ENCODE results near the gene GRK4.
A peak's percentile ranks its signal among the peaks of the same experiment; 100 is the strongest.
"Not testable (repeated sequence)": the region's sequence is repeated elsewhere in the genome, so short reads cannot be mapped to it uniquely, and the experiment has no call there.

Gene GRK4

DNA sequence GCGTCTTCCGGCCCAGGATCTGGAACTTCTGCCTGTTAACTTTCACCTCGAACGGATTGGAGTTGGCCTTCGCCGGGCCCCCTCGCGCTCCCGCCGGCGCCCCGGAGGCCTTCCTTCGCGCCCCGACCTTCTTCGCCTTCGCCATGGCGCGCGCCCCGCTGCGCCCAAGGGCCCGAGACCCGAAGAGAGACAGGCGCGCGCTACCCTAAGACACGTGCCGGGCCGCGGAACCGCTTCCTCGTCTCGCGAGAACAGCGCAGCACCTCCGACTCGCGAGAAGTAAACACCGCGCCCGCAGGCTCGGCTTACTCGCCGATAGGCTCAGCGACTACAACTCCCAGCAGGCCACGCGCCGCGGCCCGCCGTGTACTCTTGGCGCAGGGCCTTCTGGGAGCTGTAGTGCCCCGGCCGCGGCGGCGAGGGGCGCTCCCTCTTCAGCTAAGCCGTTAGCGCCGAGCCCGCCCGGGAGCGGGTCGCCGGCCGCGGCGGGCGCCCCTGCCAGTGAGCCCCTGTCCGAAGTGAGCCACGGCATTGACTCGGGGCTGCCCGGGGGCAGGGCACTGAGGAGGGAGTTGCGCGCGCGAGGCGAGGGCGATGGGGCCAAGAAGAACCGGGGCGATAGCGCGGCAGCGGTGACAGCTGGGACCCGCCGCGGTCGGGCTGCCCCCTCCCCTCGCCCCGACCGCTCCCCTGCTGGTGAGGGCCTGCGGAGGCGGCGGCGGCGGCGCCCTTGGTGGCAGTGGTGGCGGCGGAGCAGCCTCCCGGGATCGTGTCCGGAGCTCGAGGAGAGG is at the start of gene GRK4, which contains the start of gene NOP14:
GRK4 (plus strand) TSS at position 397 of the 791 bp plus-strand sequence. CDS start 500 bp downstream, outside the sequence.
NOP14 (minus strand) TSS at position 232 of the 791 bp plus-strand sequence; CDS start at position 145, 87 bp downstream.
- peak; percentile 98 for DNase-seq (ENCODE audit: low spot score)

DNA sequence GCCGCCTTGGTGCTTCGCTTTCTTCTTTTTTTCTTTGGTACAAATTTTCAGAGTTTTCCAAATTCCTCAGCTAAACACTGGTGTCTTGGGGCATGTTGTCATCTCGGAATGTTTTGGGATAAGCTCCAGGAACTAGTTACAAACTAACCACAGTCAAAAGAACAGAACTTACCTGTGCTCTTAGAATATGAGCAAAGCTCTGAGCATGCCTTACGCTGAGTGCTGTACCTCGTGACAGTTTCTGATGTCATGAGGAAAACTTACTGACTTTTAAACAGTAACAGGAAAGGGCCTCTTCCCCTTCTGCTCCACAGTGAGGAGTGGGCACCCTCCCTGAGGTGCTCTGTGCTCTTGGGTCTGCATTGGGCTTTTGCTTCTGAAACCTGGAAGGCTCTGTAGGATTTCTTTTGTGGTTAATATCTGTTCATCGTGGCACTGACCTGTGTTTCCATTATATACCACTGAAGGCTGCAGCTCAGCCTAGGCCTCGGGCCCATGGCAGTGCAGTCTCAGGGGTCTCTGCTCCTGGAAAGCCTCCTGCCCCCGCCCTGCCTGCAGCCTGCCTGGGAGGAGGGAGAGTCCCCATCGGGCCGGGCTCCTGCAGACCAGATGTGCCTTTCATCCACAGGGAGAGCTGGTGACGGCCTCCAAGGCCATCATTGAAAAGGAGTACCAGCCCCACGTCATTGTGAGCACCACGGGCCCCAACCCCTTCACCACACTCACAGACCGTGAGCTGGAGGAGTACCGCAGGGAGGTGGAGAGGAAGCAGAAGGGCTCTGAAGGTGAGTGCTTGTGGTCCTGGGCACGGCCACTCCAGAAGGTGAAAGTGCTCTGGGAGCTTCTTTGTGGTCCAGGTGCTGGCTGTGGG is 48.9 kb upstream of the GRK4 start:
- no peak for DNase-seq (ENCODE audit: low spot score)

DNA sequence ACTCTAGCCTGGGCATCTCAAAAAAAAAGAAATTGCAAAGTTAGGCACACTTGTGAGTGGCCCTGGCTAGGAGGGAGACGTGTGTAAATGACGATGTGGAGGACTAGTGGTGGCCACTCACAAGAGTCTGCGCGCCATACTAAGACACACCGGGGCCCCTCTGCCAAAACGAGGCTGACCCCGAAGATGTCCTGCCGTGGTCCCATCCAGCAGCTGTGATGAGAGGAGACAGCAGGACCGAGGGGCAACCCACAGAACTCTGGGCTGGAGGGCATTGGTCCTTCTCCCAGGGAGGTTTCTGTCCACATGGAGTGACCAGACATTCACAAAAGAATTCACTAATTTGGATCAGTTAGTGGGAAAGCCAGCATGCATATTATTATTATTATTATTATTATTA is 47.6 kb upstream of the GRK4 start:
- no peak for DNase-seq (ENCODE audit: low spot score)

DNA sequence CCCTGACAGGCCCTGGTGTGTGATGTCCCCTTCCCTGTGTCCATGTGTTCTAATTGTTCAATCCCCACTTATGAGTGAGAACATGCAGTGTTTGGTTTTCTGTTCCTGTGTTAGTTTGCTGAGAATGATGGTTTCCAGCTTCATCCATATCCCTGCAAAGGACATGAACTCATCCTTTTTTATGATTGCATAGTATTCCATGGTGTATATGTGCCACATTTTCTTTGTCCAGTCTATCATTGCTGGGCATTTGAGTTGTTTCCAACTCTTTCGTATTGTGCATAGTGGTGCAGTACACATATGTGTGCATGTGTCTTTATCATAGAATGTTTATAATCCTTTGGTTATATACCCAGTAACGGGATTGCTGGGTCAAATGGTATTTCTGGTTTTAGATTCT is 46.7 kb upstream of the GRK4 start:
- not testable (repeated sequence) for DNase-seq (ENCODE audit: low spot score)

DNA sequence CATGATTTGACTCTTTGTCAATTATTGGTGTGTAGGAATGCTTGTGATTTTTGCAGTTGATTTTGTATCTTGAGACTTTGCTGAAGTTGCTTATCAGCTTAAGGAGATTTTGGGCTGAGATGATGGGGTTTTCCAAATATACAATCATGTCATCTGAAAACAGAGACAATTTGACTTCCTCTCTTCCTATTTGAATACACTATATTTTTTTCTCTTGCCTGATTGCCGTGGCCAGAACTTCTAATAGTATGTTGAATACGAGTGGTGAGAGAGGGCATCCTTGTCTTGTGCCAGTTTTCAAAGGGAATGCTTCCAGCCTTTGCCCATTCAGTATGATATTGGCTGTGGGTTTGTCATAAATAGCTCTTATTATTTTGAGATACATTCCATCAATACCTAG is 45.1 kb upstream of the GRK4 start:
- DNase-seq (ENCODE audit: low spot score), result not testable (repeated sequence)

DNA sequence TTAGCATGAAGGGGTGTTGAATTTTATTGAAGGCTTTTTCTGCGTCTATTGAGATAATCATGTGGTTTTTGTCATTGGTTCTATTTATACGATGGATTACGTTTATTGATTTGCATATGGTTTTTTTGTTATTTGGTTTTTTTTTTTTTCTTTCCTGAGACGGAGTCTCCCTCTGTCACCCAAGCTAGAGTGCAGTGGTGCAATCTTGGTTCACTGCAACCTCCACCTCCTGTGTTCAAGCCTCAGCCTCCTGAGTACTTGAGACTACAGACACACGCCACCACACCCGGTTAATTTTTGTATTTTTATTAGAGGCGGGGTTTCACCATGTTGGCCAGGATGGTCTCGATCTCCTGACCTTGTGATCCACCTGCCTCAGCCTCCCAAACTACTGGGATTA is 44.7 kb upstream of the GRK4 start:
- DNase-seq (ENCODE audit: low spot score), result not testable (repeated sequence)

DNA sequence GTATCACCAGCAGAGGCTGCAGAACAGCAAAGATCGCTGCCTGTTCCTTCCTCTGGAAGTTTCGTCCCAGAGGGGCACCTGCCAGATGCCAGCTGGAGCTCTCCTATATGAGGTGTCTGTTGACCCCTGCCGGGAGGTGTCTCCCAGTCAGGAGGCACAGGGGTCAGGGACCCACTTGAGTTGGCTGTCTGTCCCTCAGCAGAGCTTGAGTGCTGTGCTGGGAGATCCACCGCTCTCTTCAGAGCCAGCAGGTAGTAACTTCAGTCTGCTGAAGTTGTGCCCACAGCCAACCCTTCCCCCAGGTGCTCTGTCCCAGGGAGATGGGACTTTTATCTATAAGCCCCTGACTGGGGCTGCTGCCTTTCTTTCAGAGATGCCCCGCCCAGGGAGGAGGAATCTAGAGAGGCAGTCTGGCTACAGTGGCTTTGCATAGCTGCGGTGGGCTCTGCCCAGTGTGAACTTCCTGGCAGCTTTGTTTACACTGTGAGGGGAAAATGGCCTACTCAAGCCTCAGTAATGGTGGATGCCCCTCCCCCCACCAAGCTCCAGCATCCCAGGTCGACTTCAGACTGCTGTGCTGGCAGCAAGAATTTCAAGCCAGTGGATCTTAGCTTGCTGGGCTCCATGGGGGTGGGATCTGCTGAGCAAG is 40.8 kb upstream of the GRK4 start:
- DNase-seq (ENCODE audit: low spot score), result not testable (repeated sequence)

DNA sequence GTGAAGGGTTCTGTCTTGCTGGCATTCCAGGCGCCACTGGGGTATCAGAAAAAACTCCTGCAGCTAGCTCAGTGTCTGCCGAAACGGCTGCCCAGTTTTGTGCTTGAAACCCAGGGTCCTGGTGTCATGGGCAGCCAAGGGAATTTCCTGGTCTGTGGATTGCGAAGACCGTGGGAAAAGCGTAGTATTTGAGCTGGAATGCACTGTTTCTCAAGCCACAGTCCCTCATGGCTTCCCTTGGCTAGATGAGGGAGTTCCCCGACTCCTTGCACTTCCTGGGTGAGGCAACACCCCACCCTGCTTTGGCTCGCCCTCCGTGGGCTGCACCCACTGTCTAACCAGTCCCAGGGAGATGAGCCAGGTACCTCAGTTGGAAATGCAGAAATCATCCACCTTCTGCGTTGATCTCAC is 40.2 kb upstream of the GRK4 start:
- DNase-seq (ENCODE audit: low spot score), result no peak

DNA sequence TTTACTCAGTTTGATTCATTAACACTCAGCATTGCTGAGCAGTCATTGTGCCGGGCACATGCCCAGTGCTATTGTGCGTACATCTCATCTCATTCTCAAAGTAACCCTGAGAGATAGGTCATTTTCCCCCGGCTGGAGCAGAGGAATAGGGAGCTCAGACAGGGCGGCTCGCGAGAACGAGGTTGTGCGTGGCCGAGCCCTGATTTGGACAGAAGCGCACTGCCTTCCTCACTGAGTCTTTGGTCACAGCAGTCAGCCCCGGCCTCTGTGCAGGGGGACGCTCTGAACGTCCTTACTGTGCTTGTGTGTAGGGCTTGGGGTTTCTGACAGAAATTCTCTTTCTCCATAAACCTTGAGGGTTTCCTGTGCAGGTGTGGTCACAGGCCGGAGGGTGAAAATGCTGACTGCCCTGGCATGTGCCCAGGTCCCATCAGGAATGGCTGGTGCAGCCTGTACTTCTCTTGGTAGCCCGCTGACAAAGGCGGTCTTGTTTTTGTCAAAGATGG is 39.6 kb upstream of the GRK4 start:
- DNase-seq (ENCODE audit: low spot score), result no peak

DNA sequence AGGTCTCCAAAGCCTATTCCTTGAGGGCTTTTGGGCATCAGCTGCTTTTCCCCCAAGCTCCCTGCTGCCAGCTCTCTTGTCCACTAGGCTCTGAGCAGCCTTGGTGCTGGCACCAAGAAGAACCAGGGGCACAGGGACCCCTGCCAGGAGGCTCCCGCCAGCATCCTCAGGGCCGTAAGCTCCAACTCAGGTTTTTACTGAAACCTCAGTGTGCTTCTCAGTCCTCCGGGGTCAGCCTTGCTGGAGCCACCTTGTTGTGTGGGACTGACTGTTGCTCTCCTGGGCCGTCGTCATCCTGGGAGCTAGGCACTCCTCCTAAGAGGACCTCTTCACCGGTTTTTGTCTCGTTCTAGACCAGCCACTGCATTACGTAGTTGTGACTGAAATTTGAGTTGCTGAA is 39.1 kb upstream of the GRK4 start:
- DNase-seq (ENCODE audit: low spot score), result no peak

DNA sequence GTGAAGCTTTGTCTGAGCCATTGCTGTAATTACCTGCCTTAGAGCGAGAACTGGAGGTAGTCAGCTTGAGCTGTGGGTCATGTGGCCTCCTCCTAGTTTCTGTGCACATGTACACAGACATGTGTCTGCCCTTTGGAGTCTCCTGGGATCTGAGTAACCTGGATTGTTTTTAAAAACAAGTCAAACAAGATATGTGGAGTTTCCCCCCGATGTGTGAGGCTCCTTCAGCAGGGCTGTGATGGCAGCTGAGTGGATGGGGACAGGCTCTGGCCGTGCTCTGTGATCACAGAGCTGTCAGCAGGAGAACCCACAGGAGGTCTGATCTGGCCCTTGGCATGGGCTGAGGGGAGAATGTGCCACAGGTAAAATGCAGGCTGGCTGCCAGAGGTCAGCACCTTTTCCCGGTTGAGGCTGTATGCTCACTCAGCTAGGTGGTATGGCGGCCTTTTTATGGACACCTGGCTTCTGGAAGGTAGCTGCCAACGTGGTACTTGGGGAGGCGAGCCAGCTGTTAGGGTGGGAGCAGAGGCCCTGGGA is 38.5 kb upstream of the GRK4 start:
- DNase-seq (ENCODE audit: low spot score), result no peak

DNA sequence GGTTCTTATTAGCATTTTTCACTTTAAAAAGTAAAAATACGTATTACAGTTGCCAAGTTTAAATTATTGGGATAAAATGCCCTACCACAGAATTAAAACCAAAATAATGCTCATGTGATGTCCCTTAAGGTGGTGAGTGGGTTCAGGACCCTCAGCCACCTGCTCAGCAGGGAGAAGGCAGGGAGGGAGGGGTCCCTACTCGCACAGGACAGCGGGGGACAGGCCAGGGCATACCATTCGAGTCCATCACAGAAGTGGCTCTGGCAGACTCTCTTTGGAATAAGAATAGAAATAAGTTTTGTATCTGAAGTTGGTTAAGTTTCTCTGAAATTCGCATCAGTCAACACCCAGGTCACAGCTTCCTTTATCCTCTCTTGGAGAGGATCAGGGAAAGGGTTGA is 37.9 kb upstream of the GRK4 start:
- no peak for DNase-seq (ENCODE audit: low spot score)

DNA sequence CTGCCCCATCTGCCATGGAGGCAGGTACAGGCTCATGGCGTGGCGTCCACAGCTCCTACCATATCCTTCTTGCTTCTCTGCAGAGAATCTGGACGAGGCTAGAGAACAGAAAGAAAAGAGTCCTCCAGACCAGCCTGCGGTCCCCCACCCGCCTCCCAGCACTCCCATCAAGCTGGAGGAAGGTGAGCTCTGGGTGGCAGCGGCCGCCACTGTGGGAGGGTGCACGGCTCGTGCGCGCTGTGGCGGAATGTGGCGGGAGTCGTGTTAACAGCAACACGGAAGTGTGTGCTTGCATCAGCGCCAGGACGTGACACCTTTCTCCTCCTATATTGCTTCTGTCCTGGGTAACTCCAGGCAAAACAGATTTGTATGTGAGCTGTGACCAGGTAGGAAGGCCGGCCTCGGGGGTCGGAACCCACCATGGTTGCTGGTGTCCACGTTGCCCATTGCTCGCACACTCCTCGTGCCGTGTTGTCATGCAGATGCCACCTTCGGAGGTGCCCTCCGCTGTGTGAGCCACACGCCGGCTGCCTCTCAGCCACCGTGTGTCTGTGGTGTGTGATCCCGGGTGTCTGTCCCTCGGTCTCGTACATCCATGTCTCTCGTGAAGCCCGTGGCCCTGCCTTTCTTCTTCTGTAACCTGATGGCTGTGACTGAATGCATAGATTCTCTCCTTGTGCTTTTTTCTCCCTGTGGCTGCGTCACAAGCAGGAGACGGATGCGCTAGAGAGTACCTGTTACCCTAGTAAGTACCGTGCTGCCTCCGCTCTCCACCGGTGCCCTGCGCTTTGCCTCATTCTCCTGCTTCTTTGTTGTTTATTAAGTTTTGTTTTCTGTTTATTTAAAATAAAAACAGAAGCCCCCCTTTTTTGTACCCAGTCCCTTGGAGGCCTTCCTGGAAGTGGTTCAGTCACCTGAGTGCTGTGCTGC is 37.2 kb upstream of the GRK4 start:
- DNase-seq (ENCODE audit: low spot score), result no peak

DNA sequence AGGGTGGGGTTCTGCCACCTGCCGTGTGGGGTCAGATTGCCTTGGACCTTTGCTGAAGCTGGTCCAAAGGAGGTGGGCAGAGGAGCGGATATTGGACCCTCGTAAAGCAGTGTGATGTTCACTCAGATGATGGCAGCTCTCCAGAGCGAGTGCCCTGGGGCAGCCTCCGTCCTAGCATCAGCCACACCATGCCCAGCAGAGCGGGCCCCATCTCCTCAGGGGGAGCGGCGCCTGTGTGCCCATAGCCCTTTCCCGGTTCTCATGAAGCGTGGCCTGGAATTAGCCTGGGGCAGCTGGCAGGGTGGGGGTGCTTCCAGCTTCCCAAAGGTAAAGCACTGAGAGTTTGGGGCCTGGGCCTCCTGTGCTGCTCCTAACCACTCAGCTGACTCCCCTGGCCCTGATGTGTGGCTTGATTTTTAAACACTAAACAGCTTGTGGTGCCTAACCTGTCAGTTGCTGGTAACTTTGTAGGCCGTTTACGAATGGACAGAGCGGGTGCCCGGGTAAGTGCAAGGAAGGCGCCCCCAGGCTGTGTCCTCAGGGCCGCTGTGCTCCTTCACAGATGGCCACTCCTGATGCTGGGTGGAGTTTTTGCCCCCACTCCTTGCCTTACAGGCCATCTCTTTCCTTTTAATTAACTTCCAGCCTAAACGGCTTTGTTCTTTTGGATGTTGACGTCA is 36.2 kb upstream of the GRK4 start:
- DNase-seq (ENCODE audit: low spot score), result no peak

DNA sequence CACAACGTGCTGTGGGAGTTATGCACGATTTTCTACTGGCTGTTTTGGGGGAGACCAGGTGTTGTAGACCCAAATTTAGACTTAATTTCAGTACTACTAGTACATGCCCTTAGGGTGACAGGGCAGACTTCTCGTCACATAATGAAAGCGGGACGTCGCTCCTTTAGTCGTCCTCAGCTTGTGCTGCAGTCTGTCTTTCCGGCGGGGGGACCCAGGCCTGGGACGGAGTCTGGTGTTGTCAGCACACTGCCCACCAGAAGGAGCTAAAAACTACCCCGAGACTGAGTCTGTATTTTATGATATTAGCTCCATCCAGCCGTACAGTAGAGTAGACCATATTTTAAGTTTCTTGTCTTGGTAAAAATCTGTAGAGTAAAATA is 35.7 kb upstream of the GRK4 start:
- no peak for DNase-seq (ENCODE audit: low spot score)

DNA sequence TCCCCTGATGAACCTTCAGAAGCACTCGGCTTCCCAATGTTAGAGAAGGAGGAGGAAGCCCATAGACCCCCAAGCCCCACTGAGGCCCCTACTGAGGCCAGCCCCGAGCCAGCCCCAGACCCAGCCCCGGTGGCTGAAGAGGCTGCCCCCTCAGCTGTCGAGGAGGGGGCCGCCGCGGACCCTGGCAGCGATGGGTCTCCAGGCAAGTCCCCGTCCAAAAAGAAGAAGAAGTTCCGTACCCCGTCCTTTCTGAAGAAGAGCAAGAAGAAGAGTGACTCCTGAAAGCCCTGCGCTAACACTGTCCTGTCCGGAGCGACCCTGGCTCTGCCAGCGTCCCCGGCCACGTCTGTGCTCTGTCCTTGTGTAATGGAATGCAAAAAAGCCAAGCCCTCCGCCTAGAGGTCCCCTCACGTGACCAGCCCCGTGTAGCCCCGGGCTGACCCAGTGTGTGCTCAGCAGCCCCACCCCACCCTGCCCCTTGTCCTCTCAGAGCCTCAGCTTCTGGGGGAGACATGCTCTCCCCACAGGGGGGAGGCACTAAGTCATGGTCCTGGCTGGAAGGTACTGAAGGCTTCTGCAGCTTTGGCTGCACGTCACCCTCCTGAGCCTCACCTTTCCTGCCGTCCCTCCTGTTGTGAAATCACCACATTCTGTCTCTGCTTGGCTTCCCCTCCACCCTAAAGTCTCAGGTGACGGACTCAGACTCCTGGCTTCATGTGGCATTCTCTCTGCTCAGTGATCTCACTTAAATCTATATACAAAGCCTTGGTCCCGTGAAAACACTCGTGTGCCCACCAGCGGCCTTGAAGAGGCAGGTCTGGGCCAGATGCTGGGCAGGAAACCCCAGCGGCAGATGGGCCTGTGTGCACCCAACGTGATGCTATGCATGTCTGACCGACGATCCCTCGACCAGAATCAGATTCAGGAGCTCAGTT is 34.9 kb upstream of the GRK4 start:
- no peak for DNase-seq (ENCODE audit: low spot score)

DNA sequence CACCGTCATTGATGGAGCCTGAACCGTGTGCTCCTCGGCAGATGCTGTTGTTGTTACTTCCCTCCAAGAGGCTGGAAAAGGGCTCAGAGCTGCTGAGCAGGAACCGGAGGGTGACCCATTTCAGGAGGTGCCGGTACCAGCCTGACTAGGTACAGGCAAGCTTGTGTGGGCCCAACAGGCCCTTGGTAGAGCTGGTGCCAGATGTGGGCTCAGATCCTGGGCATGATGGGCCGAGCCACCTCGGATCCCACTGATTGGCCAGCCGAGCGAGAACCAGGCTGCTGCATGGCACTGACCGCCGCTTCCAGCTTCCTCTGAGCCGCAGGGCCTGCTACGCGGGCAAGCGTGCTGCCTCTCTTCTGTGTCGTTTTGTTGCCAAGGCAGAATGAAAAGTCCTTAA is 33.9 kb upstream of the GRK4 start:
- DNase-seq (ENCODE audit: low spot score), result no peak

DNA sequence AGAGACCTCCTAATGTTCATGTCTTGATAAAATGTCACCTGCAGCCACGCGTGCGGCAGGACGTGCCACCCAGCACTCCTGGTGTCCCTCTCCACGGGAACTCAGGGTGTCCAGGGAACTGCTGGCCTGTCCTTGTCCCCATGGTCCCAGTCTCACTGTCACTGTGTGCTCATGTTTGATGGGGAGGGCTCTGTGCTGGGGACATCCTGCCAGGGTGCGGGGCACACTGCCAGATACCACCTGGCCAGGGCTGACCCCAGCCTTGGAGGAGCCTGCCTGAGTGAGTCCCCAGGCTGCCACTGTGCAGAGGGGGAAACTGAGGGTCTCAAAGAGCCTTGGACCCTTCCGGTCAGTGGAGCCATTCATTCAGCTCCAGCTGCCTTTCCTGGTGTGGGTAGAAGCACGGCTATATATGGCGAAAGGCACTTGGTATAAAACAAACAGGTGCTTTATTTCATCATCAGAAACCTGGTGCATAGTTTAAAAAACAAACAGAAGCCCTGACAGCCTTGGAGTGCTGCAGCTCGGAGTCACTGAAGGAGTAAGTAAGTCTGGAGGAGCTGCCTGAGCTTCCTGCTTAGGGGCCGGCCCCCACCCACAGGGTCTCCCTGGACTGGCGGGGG is 33.1 kb upstream of the GRK4 start:
- no peak for DNase-seq (ENCODE audit: low spot score)

Data from kidney capillary endothelial cell (primary cell).